ENCODE measurements around the gene SMDT1.

Gene SMDT1

DNA sequence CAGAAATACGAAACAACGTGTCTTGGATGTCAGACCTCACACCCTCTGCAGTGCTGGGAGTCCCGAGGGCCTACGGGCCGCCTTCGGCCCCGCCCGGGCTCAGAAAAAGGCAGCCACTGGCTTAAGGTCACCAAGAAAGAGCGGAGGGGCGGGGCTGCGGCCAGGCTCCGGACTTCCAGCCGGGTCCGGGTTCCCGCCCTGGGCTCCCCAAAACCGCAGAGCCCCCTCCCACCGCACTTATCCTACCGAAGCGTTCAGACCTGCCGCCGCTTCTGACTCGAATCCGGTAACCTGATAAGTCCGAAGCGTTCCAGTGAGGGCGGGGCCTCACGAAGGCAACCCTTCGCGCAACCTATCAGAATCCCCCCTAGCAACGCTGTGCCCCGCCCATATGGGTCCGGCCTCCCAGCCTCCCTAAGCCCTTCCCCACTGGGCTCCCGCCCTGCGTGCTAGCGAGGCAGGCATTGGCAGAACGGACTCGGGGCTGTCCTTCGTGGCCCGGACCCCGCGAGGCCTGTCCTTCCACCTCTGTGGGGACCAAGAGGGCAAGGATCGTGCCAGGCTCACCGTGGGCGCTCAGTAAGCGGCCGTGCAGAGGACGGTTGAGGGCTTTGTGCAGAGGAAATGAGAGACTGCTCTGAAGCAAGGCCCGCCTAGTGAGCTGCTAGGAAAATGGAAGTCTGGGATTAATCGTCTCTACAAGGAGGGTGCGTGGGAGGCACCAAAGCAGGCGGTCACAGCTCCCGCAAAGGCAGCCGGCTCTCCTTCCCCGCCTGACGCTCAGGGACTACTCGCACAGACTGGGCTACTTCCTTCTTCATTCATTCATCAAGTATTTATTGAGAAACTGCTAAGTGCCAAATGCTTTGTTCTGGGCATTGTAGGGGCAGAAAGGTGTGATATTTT is 8.7 kb upstream of the SMDT1 start, which contains the start of gene NAGA (continued):
- TF ChIP-seq ZNF792 (tag by site-specific recombination; IDR thresholded peaks at IDR 0.05): no peak
- no peak for TF ChIP-seq ZNF404 (tag by site-specific recombination; IDR thresholded peaks at IDR 0.05)
- TF ChIP-seq KLF10 (tag by site-specific recombination; IDR thresholded peaks at IDR 0.05): peak; percentile 73
- TF ChIP-seq ZNF423 (tag by site-specific recombination; IDR thresholded peaks at IDR 0.05): no peak
- peak; percentile 37; the same call in 1 of the 2 replicates for TF ChIP-seq YY2 (tag by site-specific recombination; IDR thresholded peaks at IDR 0.05)
- no peak for TF ChIP-seq ZNF777 (tag by site-specific recombination; IDR thresholded peaks at IDR 0.05; ENCODE audit: borderline replicate concordance)
- TF ChIP-seq SP2 (tag by site-specific recombination; IDR thresholded peaks at IDR 0.05): peak; percentile 99
- TF ChIP-seq ZNF214 (tag by site-specific recombination; IDR thresholded peaks at IDR 0.05; ENCODE audit: borderline replicate concordance): no peak
- 0 out of 2 replicates have a peak, but pooled peaks have one; percentile 52 for TF ChIP-seq TRIM28 (IDR thresholded peaks at IDR 0.05; ENCODE audit: borderline replicate concordance, low read length)
- TF ChIP-seq ZNF785 (tag by site-specific recombination; IDR thresholded peaks at IDR 0.05): no peak
- TF ChIP-seq ZNF658 (tag by site-specific recombination; IDR thresholded peaks at IDR 0.05): no peak
- no peak for TF ChIP-seq SCRT1 (tag by site-specific recombination; IDR thresholded peaks at IDR 0.05; ENCODE audit: borderline replicate concordance)
- TF ChIP-seq, protein P1, sequence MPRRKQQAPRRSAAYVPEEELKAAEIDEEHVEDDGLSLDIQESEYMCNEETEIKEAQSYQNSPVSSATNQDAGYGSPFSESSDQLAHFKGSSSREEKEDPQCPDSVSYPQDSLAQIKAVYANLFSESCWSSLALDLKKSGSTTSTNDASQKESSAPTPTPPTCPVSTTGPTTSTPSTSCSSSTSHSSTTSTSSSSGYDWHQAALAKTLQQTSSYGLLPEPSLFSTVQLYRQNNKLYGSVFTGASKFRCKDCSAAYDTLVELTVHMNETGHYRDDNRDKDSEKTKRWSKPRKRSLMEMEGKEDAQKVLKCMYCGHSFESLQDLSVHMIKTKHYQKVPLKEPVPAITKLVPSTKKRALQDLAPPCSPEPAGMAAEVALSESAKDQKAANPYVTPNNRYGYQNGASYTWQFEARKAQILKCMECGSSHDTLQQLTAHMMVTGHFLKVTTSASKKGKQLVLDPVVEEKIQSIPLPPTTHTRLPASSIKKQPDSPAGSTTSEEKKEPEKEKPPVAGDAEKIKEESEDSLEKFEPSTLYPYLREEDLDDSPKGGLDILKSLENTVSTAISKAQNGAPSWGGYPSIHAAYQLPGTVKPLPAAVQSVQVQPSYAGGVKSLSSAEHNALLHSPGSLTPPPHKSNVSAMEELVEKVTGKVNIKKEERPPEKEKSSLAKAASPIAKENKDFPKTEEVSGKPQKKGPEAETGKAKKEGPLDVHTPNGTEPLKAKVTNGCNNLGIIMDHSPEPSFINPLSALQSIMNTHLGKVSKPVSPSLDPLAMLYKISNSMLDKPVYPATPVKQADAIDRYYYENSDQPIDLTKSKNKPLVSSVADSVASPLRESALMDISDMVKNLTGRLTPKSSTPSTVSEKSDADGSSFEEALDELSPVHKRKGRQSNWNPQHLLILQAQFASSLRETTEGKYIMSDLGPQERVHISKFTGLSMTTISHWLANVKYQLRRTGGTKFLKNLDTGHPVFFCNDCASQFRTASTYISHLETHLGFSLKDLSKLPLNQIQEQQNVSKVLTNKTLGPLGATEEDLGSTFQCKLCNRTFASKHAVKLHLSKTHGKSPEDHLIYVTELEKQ (tag by site-specific recombination; IDR thresholded peaks at IDR 0.05; ENCODE audit: borderline replicate concordance): no peak
- TF ChIP-seq, protein P2, sequence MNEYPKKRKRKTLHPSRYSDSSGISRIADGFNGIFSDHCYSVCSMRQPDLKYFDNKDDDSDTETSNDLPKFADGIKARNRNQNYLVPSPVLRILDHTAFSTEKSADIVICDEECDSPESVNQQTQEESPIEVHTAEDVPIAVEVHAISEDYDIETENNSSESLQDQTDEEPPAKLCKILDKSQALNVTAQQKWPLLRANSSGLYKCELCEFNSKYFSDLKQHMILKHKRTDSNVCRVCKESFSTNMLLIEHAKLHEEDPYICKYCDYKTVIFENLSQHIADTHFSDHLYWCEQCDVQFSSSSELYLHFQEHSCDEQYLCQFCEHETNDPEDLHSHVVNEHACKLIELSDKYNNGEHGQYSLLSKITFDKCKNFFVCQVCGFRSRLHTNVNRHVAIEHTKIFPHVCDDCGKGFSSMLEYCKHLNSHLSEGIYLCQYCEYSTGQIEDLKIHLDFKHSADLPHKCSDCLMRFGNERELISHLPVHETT (tag by site-specific recombination; IDR thresholded peaks at IDR 0.05): no peak
- no peak for TF ChIP-seq ZNF311 (tag by site-specific recombination; IDR thresholded peaks at IDR 0.05; ENCODE audit: borderline replicate concordance)
- TF ChIP-seq ZNF426 (tag by site-specific recombination; IDR thresholded peaks at IDR 0.05): no peak
- TF ChIP-seq ZNF174 (tag by site-specific recombination; IDR thresholded peaks at IDR 0.05): no peak
- no peak for TF ChIP-seq ZNF530 (tag by site-specific recombination; IDR thresholded peaks at IDR 0.05; ENCODE audit: low read depth)
- TF ChIP-seq ZNF677 (tag by site-specific recombination; IDR thresholded peaks at IDR 0.05): no peak
- no peak for TF ChIP-seq ZNF549 (tag by site-specific recombination; IDR thresholded peaks at IDR 0.05)
- TF ChIP-seq WT1 (tag by site-specific recombination; IDR thresholded peaks at IDR 0.05): peak; percentile 71
- TF ChIP-seq, protein P3, sequence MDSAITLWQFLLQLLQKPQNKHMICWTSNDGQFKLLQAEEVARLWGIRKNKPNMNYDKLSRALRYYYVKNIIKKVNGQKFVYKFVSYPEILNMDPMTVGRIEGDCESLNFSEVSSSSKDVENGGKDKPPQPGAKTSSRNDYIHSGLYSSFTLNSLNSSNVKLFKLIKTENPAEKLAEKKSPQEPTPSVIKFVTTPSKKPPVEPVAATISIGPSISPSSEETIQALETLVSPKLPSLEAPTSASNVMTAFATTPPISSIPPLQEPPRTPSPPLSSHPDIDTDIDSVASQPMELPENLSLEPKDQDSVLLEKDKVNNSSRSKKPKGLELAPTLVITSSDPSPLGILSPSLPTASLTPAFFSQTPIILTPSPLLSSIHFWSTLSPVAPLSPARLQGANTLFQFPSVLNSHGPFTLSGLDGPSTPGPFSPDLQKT (IDR thresholded peaks at IDR 0.05; ENCODE audit: borderline replicate concordance, low read depth, low read length): no peak
- TF ChIP-seq OSR2 (tag by site-specific recombination; IDR thresholded peaks at IDR 0.05): peak; percentile 38
- 0 out of 2 replicates have a peak, but pooled peaks have one; percentile 31 for TF ChIP-seq ZNF610 (tag by site-specific recombination; IDR thresholded peaks at IDR 0.05; ENCODE audit: borderline replicate concordance)
- TF ChIP-seq, protein P4, sequence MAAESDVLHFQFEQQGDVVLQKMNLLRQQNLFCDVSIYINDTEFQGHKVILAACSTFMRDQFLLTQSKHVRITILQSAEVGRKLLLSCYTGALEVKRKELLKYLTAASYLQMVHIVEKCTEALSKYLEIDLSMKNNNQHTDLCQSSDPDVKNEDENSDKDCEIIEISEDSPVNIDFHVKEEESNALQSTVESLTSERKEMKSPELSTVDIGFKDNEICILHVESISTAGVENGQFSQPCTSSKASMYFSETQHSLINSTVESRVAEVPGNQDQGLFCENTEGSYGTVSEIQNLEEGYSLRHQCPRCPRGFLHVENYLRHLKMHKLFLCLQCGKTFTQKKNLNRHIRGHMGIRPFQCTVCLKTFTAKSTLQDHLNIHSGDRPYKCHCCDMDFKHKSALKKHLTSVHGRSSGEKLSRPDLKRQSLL (tag by site-specific recombination; IDR thresholded peaks at IDR 0.05): no peak
- no peak for TF ChIP-seq PRDM1 (tag by site-specific recombination; IDR thresholded peaks at IDR 0.05)
- TF ChIP-seq, protein P5, sequence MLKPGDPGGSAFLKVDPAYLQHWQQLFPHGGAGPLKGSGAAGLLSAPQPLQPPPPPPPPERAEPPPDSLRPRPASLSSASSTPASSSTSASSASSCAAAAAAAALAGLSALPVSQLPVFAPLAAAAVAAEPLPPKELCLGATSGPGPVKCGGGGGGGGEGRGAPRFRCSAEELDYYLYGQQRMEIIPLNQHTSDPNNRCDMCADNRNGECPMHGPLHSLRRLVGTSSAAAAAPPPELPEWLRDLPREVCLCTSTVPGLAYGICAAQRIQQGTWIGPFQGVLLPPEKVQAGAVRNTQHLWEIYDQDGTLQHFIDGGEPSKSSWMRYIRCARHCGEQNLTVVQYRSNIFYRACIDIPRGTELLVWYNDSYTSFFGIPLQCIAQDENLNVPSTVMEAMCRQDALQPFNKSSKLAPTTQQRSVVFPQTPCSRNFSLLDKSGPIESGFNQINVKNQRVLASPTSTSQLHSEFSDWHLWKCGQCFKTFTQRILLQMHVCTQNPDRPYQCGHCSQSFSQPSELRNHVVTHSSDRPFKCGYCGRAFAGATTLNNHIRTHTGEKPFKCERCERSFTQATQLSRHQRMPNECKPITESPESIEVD (tag by site-specific recombination; IDR thresholded peaks at IDR 0.05): no peak
- TF ChIP-seq ZSCAN16 (tag by site-specific recombination; IDR thresholded peaks at IDR 0.05): no peak
- TF ChIP-seq ZNF623 (tag by site-specific recombination; IDR thresholded peaks at IDR 0.05): no peak
- no peak for TF ChIP-seq HOXA7 (CRISPR knock-in tag; IDR thresholded peaks at IDR 0.05; ENCODE audit: borderline replicate concordance)
- no peak for TF ChIP-seq ZNF660 (tag by site-specific recombination; IDR thresholded peaks at IDR 0.05)
- peak; percentile 16; the same call in 1 of the 2 replicates for TF ChIP-seq ZBTB48 (tag by site-specific recombination; IDR thresholded peaks at IDR 0.05)
